ENCODE measurements around the gene PROKR2.

PROKR2 gene

DNA sequence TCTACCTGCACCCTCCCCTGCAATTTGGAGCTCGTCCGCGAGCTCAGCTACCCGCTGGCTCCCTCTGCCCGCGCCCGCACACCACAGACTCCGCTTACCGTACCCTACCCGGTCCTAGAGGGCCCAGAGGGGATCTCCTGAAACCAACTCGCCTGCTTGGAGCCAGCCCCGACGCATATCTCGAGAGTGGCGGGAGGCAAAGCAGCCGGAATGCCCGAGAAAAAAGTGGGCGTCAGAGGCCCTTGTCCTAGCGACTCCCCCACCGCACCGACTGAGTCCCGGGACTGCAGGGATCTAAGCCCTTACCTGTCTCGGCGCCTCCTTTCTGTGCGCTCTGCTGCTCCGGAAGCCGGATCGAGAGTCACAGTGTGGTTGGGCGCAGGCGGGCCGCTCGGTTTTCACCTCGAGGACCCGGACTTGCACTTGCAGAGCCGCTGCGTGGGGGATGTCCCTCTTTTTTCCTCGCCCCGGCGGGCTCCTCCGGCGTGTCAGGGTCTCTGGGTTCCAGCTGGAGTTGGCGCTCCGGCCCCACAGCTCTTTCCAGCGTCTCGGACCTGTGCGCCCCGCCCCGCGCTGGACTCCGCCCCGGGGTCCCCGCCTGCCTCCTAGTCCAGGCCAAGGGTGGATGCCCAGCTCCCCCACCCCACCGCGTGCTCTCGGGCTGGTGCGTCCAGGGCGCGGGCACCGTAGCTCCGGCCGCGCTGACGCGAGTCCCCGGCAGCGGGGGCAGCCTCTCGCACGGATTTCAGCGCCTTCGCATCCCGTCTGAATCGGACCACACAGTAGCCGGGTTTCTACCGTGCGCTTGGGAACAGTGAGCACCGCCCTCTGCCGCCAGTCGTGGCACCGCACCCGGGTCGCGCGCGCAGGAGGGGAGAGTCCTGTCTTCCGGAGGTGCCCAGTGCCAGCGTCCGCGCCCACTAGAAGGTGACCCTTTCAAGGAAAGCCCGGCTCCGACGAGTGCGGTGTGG, at the start of gene PROKR2:
PROKR2 (minus strand) TSS at position 767 of the 971 bp plus-strand sequence. CDS start 2,585 bp downstream, outside the sequence.
- DNase-seq = no peak

DNA sequence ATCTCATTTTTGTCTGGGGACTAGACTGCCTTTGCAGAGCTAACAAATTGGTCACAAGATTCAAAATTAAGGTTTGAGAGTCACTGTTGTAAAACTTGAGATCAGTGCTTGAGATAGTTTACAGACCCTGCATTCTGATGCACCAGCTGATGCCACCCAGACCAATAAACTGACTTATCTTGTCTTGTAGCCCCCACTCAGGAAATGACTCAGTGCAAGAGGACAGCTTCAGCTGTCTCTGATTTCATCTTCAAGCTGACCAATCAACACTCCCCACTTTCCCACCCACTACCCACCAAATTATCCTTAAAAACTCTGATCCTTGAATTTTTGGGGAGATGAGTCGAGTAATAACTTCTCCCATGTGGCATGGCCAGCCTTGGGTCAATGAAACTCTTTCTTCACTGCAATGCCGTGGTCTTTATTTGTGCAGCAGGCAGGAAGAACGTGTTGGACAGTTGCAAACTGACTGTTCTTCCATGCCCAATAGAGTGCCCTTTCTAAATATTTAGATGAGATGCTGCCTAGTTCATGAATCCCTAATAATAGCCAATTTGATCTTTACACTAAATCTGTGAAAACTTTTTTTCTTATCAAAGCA, 48.3 kb upstream of the PROKR2 start:
- DNase-seq = no peak

DNA sequence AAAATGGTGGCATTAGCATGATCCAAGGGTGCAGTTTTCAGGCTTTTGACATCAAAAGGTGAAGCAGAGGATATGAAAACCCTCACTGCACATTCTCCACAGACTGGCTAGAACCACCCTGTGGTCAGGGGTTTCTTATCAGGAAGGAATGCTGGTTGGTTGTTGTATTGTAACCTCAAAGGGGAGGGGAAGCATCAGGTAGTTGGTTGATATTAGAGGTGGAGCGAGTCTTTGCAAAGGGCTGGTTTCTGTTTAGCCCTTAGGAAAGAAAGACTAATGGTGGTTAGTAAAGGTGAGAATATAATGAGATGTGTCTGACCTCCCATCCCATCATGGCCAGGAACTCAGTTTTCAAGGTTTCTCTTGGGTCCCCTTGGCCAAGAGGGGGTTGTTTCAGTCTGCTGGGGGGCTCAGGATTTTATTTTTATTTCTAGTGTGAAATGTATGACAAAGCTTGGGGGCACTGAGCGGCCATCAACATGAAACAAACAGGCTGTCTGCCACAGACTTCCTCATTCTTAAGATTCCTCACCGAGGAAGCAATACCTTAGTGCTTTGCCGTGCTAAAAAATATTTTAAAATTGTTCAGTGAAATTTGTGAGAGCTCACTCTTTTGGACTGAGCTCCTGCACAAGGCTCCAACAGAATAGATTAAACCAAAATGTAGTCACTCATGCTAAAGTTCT, 47.5 kb upstream of the PROKR2 start:
- no peak for DNase-seq

DNA sequence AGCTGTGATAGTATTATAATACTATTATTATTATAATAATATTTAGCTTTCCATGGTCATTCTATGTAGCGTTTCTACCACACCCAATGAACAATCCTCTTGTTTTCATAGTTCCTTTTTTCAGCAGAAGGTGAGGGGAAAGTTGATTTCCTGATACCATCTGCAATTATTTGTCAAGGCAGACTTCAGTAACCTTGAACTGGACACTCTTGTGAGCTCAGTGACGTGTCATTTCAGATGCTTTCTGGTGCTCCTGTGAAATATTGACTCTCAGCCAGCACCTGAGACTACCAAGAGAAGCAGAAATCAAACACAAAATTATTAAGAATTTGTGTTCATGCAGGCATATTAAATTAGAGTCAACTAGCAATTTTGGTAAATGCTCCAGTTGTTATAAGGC, 46.0 kb upstream of the PROKR2 start:
- DNase-seq = no peak

DNA sequence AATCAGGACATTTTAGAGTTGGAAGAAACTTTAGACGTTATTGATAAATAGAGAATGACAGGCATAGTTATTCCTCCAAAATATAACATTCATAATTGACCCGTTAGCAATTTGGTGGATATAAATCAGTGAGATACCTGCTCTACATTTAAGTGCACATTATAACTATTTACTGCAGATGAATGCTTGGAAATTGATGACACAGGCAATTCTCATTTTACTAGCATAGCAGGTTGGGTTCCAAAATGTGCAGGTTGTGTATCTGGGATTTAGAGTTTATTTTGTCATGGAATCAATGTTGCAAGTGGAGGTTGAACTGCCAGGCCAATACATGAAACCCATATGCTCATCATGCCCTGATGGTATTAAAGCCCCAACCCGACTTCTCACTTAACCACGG, 44.4 kb upstream of the PROKR2 start:
- no peak for DNase-seq

DNA sequence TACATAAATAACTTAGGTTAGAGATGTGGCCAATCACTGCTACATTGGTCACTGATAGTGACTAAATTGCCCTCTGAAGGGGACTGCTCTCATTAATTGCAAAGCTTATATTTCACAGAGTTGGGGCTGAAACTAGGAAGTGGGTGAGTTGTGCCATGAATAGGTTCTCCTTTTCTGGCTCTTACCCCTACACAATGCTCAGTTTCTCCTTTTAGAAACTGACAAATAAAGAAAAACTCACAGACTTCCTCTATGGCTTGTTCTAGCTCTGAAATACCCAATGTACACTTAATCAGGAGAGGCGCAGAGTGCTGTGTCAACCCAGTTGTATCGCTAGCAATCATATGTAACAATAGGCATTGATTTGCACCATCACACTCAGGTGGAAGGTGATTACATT, 41.2 kb upstream of the PROKR2 start:
- no peak for DNase-seq

DNA sequence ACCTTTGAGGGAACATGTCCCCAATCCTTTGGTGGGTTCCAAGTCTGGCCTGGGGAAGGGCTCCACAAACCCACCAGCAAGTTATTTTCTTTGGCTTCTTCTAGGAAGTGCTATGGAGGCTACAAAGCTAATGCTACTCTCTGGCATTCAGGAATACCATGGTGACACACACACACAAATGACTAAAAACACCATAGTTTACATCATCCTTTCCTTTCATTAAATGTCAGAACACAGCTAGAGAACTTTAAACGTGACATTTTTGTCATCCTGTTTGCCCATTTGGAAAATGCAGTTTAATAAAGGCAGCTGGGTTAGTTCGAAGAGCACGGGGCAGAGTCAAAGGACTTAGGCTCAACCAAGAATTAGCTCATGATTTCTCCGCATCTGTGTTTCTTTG, 40.2 kb upstream of the PROKR2 start:
- no peak for DNase-seq

DNA sequence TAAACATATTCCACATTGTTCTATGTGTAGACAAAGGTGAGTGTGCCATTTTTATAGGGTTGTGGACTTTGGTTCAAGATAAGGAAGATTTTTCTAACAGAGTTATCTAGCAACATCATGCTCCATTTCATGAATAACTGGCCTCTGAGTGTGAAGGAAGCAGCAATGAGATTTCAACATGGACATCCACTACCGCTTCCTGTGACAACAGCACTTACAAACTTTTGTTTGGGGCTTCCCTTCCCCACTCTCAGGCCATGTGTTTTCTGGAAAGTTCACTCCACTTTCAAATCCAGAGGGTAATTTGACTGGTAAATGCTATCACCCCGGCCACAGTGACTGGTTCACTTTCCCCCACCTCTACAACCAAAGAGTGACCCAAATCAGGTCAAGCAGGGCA, 38.1 kb upstream of the PROKR2 start:
- no peak for DNase-seq

DNA sequence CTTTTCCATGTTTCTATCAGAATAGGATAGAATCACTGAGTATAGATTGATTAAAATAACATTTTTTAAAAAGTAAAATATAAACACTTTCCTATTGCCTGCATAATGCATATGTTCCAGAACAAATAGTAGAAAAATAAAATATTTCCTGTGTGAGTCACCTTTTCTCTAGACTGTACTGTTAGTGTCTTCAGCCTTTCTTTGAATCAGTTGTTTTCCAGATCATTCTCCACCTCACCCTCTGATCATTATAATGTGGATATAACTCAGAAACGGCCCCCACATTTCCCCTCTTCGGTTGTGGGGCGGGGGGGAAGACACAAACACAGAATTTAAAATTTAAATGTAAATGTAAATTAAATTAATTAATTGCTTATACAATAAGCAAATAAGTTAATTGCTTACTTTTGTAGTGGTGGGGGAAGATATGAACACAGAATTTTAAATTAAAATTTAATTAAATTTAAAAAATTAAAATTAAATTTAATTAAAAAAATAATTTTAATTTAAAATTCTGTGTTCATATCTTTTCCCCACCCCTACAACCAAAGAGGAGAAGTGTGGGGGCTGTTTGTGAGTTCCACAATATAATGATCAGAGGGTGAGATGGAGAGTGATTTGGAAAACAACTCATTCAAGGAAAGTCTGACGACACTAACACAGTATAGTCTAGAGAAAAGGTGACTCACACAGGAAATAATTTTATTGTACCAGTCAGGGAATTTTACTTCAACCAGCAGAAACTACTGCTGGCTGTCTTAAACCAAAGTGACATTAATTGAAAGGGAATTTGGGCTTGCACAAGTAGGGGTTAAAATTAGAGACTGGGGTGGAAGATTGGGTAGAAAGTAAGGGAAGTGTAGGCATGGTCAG, 37.1 kb upstream of the PROKR2 start:
- no peak for DNase-seq

DNA sequence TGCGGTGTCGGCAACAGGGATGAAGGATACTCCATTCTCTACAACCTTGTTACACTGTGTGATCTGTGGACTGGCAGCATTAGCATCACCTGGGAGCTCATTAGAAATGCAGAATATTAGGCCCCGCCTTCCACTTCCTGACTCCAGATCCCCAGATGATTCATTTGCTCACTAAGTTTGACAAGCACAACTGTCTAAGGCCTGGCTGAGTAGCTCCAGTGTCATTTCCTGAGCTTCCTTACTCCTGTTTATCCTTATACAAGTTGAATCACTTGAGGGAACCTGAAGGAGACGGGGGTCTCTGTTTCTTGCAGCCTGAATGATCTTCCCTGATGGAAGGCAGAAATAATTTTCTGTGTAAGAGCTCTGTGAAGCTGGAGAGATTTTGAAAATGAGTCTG, 32.7 kb upstream of the PROKR2 start:
- no peak for DNase-seq

DNA sequence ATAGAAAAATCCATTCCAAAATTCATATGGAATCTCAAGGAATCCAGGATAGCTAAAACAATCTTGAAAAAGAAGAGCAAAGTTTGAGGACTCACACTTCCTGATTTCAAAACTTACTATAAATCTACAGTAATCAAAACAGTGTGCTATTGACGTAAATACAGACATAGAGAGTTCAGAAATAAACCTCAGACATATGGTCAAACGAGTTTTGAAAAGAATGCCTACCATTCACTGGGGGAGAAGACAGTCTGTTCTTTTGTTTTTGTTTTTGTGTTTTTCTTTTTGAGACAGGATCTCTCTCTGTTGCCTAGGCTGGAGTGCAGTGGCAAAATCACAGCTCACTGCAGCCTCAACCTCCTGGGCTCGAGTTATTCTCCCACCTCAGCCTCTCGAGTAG, 25.3 kb upstream of the PROKR2 start:
- no peak for DNase-seq

DNA sequence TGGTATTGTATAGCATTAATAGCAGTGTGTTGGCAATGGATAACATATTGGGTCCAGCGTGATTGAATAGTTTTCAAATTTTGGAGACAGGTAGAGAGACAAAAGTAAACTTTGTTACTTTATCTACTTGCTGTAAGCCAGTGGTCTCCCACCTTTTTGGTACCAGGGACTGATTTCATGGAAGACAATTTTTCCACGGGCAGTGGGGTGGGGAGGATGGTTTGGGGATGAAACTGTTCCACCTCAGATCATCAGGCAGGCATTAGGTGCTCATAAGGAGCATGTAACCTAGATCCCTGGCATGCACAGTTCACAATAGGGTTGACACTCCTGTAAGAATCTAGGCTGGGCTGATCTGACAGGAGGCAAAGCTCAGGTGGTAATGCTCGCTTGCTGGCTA, 14.6 kb upstream of the PROKR2 start:
- no peak for DNase-seq

DNA sequence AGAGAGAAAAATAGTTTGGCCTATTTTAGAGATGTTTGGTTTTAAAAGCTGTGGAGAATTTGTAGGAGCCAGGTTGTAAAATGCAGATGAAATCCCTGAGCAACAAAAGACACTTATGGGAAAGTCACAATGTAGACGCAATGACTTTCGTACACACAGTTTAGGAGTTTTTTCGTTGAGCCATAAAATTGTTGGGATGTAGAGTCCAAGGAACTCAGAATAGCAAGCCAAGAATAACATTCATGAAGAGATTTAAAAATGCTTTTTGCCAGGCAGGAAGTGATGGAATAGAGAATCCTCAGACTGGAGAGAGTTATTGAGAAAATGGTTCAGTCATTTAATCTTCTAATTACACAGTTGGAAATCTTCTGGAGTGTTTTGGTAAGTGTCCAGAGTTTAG, 11.5 kb upstream of the PROKR2 start:
- DNase-seq = no peak

DNA sequence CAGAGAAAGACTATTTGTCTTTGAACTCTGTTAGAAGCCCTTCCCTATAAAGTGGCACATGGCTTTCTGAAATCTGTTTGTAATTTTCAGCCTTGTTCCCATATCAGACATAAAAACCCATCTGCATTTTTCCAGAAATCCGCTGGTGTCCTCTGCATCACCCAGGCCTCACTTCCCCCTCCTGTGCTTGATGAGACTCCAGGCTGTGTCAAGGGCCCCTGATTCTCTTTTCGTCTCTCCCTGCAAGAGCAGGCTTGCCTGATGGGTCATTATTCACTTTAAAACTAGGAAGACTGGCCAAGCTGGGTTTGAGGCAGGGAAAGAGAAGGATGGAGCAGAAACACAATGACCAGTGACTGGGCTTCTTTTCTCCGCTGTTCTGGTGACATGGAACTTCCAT, 10.6 kb upstream of the PROKR2 start:
- no peak for DNase-seq

DNA sequence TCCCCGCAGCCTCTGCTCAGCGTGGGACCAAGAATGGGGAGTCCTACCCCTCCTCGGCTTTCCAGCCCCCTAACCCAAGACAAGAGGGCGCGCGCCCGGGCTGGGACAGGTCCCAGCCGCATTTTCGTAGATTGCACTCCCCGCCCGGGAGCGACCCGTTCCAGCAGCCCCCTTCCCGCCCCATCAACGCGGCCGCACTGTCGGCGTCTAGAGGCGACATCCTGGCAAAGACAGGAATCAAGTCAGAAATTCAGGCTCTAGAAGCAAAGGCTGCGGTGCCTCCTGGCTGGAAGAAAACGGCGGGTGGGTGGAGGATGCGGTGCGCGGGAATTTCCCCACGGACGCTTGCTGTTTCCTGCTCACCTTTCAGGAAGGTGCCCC, 957 bp downstream of the PROKR2 start:
- no peak for DNase-seq

DNA sequence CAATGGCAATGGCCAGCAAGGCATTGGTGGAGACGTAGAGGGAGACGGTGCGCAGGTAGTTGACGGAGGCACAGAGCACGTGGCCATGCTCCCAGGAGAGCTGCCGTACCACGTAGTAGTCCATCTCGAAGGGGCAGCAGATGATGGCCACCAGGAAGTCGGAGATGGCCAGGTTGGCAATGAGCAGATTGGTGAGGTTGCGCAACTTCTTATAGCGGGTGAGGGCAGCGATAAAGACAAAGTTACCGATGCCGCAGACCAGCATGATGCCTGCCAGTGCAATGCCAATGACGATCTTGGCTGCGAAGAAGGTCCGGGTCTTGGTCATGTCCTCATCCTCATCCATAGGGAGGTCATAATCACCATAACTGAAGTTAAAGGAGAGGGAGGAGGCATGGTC, 2.8 kb downstream of the PROKR2 start:
- no peak for DNase-seq

DNA sequence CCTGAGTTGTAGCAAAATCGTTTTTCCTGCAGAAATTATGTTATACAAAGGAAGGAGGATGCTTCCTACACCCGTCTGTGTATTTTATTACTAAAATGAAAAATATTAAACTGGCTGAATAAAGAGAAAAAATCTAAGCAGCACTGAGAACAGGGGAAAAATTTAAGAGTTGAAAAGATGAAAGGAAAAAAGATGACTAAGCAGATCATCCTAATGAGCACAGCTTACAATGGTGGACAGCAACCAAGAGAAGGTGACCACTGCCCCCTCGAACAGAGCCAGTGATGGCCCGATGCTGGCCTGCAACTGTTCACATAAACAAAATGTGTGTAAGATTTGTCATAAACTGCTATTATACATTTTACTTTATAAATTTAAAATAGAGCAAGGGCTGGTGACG, 4.2 kb downstream of the PROKR2 start:
- no peak for DNase-seq

DNA sequence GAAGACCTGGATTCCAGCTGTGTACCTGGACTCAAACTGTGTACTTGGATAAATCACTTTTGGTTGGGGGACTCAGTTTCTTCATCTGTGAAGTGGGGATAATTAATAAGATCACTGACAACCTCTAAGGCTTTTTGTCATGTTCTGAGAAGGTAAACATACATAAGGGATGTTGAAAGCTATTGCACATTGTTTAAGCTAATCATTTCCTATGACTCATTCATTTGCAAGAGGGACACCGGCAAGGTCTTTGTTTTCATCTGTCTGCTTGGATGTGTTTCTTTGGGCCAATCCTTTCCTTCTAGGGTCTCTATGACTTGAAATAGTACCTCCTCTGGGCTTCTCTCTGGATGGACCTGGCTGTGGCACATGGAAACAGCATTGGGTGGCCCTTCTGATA, 6.8 kb downstream of the PROKR2 start:
- no peak for DNase-seq

DNA sequence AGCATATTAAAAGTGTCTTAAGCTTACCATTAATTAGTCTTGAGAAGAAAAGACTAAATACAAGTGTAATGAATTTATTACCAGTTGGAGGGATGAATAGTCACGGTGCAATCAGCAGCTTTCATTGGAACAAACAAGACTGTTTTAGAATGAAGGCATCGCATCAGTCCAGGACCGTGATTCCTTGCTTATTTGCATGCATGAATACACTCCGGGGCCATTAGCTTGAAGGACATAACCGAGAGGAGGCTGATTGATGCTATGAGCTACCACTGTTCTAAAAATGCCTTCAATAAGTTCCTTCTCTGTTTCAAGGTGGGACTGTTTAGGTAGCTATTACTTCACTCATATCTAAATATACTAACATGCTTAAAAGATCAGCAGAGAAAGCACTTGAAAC, 17.9 kb downstream of the PROKR2 start:
- DNase-seq = no peak

DNA sequence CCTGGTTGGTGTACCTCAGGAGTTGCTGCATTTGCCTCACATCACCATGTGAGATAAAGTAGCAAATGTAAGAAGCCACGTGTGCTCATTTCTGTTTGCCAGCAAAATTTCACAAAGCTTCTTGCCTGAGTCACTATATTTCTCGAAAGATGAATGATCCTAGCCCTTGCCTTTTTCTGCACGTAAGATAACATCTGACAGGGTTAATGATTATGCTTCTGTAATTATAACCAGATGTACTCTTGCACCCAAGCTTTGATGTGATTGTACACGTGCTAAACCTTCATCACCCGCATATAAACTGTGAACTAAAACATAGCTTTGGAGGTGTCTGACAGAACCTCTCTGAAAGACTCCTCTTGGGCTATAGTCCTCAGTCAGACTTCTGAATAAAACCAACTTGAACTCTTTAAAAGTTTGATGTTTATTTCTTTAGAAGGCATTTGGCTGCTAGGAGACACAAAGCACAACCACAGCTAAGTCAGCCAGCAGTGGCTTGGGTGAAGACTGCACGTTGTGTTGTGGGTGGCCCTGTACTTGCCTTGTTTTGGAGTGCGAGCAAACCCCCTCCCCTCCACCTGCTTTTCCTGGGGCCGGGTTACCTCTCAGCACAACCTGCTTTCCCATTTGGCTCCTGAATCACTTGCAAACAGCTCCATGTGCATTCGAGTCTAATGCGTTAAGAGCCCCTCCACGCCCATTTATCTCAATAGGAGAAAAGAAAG, 19.3 kb downstream of the PROKR2 start:
- no peak for DNase-seq

DNA sequence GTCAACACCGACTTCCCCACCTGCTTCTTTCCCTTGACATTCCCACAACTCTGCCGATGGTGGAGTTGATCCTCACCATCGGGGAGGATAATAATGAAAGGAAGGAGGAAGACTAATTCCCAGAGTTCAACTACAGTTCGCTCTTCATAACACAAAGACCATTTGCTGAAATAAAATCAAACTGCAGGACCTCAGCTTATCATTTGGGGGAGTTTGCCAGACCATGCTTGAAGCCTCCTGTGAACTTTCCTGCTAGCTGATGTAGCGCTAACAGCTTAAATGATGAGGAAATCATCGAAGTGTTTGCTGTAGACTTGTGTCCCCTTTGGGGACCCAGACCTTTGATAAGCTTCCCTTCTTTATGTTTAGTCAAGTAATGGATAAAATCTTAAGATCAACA, 26.2 kb downstream of the PROKR2 start:
- no peak for DNase-seq

DNA sequence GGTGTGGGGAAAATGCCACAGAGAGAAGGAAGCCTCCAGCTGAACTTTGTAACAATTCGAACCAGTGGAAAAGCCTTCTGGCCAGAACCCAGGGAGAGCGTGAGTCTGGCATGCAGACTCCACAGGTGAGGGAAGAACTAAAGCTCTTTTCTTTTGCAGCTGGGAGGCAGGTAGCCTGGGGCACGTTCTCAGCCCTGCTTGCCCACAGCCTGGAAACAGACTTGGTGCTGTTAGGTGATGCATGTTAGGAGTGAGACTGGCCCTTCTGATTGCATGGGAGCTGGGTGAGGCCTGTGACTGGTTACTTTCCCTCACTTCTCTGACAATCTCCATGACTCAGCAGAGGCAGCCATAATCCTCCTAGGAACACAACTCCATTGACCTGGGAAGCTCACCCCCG, 34.2 kb downstream of the PROKR2 start:
- DNase-seq = no peak

Data from NCI-H446 (cell line).